Esophagus mucosa (tissue), 1 donor: Measurements from ENCODE around the gene HES6. TPM values are rescaled to one million over a fixed set of nuclear protein-coding genes. Genes with fewer than 3 reads are reported as not detected.
"Not testable (repeated sequence)": the region's sequence is repeated elsewhere in the genome, so short reads cannot be mapped to it uniquely, and the experiment has no call there.

ENCODE experiments used
- ATAC-seq: fragments of 200-7000 bp; cut with Tn5 transposase; one replicate; pipeline ENCODE4 v1.9.1; 2020
- total RNA-seq: library from RNA; stranded (reverse); gene quantifications from one replicate; pipeline ENCODE4 v1.2.4, GENCODE V29; 2023
- donor health status: DM: yes; HTN: yes; CAD: no.

Gene HES6
- total RNA-seq, 1 donor from 2014 or later, result 2.2 TPM

- ATAC-seq, result no peak
Measured at GRCh38 chr2:238272156-238272555, 32.3 kb upstream of the HES6 start.

- ATAC-seq, result not testable (repeated sequence)
Measured at GRCh38 chr2:238271686-238272085, 31.8 kb upstream of the HES6 start.

- ATAC-seq, result no peak
Measured at GRCh38 chr2:238271061-238271554, 31.3 kb upstream of the HES6 start.

- no peak for ATAC-seq
Measured at GRCh38 chr2:238270606-238271005, 30.8 kb upstream of the HES6 start.

- ATAC-seq, result no peak
Measured at GRCh38 chr2:238269741-238270140, 29.9 kb upstream of the HES6 start.

GRCh38 chr2:238267884-238268680, 28.2 kb upstream of the HES6 start:
- ATAC-seq, result no peak

GRCh38 chr2:238267341-238267710, 27.5 kb upstream of the HES6 start:
- peak; percentile 78 for ATAC-seq

- ATAC-seq, result no peak
Measured at GRCh38 chr2:238265605-238266004, 25.8 kb upstream of the HES6 start.

- peak; percentile 2 for ATAC-seq
Measured at GRCh38 chr2:238264072-238264460, 24.2 kb upstream of the HES6 start.

- ATAC-seq, result peak; percentile 48
Measured at GRCh38 chr2:238263204-238264071, 23.6 kb upstream of the HES6 start.

- ATAC-seq, result no peak
Measured at GRCh38 chr2:238262496-238263122, 22.8 kb upstream of the HES6 start.

- ATAC-seq, result no peak
Measured at GRCh38 chr2:238261718-238262375, 22.0 kb upstream of the HES6 start.

- ATAC-seq, result no peak
Measured at GRCh38 chr2:238260883-238261282, 21.0 kb upstream of the HES6 start.

- peak; percentile 44 for ATAC-seq
Measured at GRCh38 chr2:238259061-238260020, 19.5 kb upstream of the HES6 start.

GRCh38 chr2:238257786-238258700, 18.2 kb upstream of the HES6 start:
- ATAC-seq, result no peak

GRCh38 chr2:238256594-238257104, 16.8 kb upstream of the HES6 start:
- peak; percentile 89 for ATAC-seq

- ATAC-seq, result no peak
Measured at GRCh38 chr2:238256111-238256510, 16.3 kb upstream of the HES6 start.

- ATAC-seq, result no peak
Measured at GRCh38 chr2:238255636-238256035, 15.8 kb upstream of the HES6 start.

- no peak for ATAC-seq
Measured at GRCh38 chr2:238255151-238255551, 15.3 kb upstream of the HES6 start.
